Activated effector memory CD4-positive, alpha-beta T cell treated with Interleukin-2 at 50 U/mL for 16 hours (primary cell): ENCODE measurements around the gene MRPS14.

Experiments used
- DNase-seq: peaks from one replicate; pipeline ENCODE4 v3.0.0-alpha.2; 2020

MRPS14 gene

GRCh38 chr1:174982971-174983689 is 40.1 kb downstream of the MRPS14 start:
- no peak for DNase-seq

DNA sequence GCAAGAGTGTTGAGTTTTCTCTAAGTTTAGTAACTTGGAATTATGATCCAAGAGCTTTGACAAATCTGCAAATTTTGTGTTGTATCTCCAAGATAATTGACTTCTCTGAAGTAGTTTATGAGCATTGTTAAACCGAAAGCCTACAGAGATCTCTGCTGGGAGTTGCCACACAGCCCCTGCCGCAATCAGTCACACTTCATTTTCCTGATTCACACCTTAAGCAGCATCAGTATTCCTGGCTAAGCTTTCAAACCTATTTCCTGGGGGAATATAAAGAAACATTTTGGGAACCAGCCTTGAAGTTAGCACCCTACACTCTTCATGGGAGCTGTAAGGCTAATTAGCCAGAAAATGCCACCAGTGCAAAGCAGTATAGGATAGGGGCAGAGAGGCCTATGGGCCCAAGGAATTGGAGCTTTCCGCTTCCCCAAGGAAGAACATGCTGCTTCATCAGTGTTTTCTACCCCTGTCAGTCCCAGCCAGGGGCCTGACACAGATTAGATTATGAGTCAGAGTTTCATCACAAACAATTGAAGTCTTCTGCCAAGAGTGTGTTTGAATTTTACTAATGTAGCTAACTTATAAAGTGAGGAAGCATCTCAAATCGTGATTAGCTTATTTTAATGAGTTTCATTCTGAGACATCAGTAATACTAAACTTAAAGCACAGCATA is 46.7 kb downstream of the MRPS14 start:
- no peak for DNase-seq

- DNase-seq: no peak
These were observed 47.5 kb downstream of the MRPS14 start for GRCh38 chr1:174975764-174976163.

DNA sequence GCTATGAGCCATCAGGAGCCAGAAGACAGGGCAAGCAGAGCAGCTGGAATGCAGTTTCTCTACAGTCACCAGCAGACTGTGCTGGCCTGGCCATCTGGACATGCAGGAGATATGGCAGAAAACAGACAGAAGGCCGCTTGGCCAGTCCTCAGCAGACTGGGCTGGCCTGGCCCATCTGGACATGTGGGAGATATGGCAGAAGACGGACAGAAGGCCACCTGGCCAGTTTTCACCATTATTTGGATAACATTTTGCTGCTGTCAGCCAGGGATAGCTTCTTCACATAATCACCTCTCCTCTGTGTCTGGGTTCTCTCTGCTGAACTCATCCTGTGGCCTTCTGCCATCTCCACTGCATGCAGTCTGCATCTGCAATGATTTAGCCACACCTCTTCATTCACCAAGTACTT is 48.5 kb downstream of the MRPS14 start:
- no peak for DNase-seq

DNA sequence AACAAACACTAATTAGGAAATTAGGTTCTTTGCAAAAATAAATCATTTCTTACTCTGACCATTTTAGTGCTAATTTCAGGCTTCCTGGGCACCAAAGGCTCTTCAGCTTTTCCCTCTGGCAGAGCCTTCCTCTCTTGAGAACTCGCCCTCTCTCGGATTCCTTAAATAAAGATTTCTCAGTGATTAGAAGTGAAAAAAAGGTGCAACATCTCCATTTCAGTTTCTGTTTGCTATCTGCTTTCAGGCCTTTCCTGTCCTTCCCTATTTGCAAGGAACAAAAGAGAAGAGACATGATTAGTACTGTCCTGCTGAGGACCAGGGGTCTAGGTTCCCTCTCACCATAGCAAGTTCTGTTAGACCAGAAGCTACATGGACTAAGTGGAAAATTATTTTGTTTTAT is 51.3 kb downstream of the MRPS14 start:
- no peak for DNase-seq

DNA sequence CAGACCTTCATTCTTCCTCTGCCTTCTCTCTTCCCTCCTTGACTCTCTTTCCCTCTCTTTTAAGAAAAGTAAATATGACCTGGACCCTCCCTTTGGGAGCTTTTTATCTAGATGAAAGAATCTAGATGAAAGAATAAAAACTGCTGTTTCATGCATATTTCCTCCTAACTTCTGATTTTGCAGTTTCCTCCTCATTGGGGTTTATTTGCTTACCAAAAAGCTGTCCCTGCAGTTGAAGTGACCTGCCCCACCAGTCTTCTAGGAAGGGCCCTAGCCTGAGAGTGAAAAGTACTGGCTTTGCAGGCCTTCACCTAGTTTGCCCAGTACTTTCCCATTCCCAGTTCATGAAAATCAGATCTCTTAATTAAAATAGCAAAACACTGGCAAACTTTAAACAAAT is 51.8 kb downstream of the MRPS14 start:
- no peak for DNase-seq

DNA sequence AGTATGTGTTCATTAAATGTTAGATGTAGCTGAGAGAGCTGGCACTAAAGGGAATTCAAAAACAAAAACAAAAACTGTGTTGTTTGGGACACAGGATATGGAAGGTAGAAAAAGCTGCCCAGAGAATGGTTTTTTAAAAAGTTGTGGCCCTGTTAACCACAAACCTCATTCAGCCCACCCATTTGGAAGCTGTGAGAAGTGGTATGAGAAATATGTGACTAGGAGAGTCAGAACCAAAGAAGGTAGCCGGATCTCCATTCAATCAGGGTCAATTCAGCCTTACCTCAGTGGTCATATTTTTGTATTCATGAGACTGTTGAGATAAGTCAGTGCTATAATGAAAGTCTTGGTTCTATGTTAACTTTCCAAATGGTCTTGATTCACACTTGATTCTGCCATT is 53.2 kb downstream of the MRPS14 start:
- no peak for DNase-seq

- no peak for DNase-seq
These were observed 54.4 kb downstream of the MRPS14 start for GRCh38 chr1:174968750-174969244.

- DNase-seq: no peak
These were observed 55.1 kb downstream of the MRPS14 start for GRCh38 chr1:174967845-174968705.

- DNase-seq: no peak
These were observed 57.1 kb downstream of the MRPS14 start for GRCh38 chr1:174966008-174966572.

- no peak for DNase-seq
These were observed 57.7 kb downstream of the MRPS14 start for GRCh38 chr1:174965362-174966007.

- DNase-seq: no peak
These were observed 58.3 kb downstream of the MRPS14 start for GRCh38 chr1:174964972-174965361.

- DNase-seq: no peak
These were observed 58.8 kb downstream of the MRPS14 start for GRCh38 chr1:174964261-174964971.

GRCh38 chr1:174963529-174964125 is 59.6 kb downstream of the MRPS14 start:
- DNase-seq: no peak
